Measurements from ENCODE around the gene C8G.

Gene C8G

DNA sequence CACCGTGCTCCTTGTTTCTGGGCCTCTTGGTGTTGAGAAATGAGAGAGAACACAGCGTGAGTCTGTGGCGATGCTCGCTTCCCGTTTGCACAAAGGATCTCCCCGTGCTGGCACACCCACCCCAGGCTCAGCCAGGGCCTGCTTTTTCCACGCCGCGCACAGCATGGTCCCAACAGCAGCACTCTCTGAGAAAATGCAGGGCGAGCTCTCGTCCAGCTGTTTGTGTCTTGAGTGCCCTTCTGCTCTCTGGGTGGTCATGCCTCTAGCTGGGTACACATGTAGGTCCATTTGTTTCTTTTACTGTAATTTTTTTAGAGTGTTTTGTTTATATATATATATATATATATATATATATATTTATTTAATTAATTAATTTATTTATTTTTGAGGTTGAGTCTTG lies 27.1 kb upstream of the C8G start:
- Histone ChIP-seq H3K27ac (no peak overlapping the region), H3K4me1 (ENCODE audit: low read depth, poor library complexity, severe bottlenecking) (no peaks in the 10 kb centered on the region), H2AFZ (ENCODE audit: low read depth) (no peak overlapping the region), H3K79me2 (ENCODE audit: insufficient read depth, low read depth) (no peaks in the 10 kb centered on the region), H3K9ac (no peak overlapping the region), H4K20me1 (ENCODE audit: insufficient read depth) (no peaks in the 10 kb centered on the region; the same call in 1 of the 2 replicates), H3K4me3 (IDR thresholded peaks at IDR 0.05; ENCODE audit: insufficient read depth, low read depth, low read length) (no peak overlapping the region), H3K36me3 (ENCODE audit: insufficient read depth) (peaks cover 14% of the 10 kb centered on the region; the same call in 1 of the 2 replicates), H3K4me2 (no peak overlapping the region), H3K27me3 (ENCODE audit: insufficient read depth, low read depth) (no peaks in the 10 kb centered on the region)
- TF ChIP-seq, protein P1, sequence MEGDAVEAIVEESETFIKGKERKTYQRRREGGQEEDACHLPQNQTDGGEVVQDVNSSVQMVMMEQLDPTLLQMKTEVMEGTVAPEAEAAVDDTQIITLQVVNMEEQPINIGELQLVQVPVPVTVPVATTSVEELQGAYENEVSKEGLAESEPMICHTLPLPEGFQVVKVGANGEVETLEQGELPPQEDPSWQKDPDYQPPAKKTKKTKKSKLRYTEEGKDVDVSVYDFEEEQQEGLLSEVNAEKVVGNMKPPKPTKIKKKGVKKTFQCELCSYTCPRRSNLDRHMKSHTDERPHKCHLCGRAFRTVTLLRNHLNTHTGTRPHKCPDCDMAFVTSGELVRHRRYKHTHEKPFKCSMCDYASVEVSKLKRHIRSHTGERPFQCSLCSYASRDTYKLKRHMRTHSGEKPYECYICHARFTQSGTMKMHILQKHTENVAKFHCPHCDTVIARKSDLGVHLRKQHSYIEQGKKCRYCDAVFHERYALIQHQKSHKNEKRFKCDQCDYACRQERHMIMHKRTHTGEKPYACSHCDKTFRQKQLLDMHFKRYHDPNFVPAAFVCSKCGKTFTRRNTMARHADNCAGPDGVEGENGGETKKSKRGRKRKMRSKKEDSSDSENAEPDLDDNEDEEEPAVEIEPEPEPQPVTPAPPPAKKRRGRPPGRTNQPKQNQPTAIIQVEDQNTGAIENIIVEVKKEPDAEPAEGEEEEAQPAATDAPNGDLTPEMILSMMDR (conservative IDR thresholded peaks at IDR 0.05; ENCODE audit: low read depth, low read length): no peak

DNA sequence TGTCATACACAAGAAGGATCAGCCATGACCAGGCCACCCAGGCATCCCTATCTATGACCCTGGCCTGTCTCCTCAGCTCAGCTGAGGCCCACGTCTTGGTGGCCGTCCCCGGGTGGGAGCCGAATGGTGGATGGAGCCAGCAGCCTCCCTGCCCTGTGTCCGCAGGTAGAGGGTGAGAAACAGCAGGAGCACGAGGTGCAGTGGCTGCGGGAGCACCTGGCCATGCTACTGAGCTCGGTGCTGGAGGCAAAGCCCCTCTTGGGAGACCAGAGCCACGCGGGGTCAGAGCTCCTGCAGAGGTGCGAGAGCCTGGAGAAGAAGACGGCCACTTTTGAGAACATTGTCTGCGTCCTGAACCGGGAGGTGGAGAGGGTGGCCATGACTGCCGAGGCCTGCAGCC lies 25.0 kb upstream of the C8G start:
- no peaks in the 10 kb centered on the region for H4K20me1 ChIP-seq (ENCODE audit: insufficient read depth)
- H3K36me3 ChIP-seq (ENCODE audit: insufficient read depth): peaks cover 14% of the 10 kb centered on the region; the same call in 1 of the 2 replicates
- no peak overlapping the region for H3K4me2 ChIP-seq
- H3K27me3 ChIP-seq (ENCODE audit: insufficient read depth, low read depth): no peaks in the 10 kb centered on the region
- no peak overlapping the region for H3K27ac ChIP-seq
- H3K4me1 ChIP-seq (ENCODE audit: low read depth, poor library complexity, severe bottlenecking): no peaks in the 10 kb centered on the region
- TF ChIP-seq, protein P1 (conservative IDR thresholded peaks at IDR 0.05; ENCODE audit: low read depth, low read length): no peak
- H2AFZ ChIP-seq (ENCODE audit: low read depth): no peak overlapping the region
- no peak overlapping the region for H3K9ac ChIP-seq
- no peaks in the 10 kb centered on the region for H3K79me2 ChIP-seq (ENCODE audit: insufficient read depth, low read depth)
- H3K4me3 ChIP-seq (IDR thresholded peaks at IDR 0.05; ENCODE audit: insufficient read depth, low read depth, low read length): no peak overlapping the region

DNA sequence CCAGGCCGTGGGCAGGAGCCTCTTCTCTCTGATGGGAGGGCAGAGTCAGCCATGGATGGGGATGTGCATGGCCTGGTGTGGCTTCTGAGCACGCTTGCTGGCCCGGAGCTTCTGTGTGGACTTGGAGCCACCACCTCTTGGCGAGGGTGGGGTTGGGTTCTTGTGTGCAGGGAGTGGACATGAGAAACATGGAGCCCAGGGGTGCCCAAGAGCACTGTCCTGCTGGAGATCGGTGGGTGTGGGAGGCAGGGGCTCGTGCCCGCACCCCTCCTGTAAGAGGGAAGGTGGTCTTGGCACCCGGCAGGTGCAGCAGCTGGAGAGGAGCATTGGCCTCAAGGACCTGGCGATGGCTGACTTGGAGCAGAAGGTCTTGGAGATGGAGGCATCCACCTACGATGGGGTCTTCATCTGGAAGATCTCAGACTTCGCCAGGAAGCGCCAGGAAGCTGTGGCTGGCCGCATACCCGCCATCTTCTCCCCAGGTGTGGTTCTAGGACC lies 24.3 kb upstream of the C8G start:
- TF ChIP-seq, protein P1 (conservative IDR thresholded peaks at IDR 0.05; ENCODE audit: low read depth, low read length): no peak
- Histone ChIP-seq H3K4me3 (IDR thresholded peaks at IDR 0.05; ENCODE audit: insufficient read depth, low read depth, low read length) (no peak overlapping the region), H3K36me3 (ENCODE audit: insufficient read depth) (peaks cover 14% of the 10 kb centered on the region; the same call in 1 of the 2 replicates), H3K4me2 (no peak overlapping the region), H3K4me1 (ENCODE audit: low read depth, poor library complexity, severe bottlenecking) (no peaks in the 10 kb centered on the region), H4K20me1 (ENCODE audit: insufficient read depth) (no peaks in the 10 kb centered on the region), H2AFZ (ENCODE audit: low read depth) (no peak overlapping the region), H3K79me2 (ENCODE audit: insufficient read depth, low read depth) (no peaks in the 10 kb centered on the region), H3K27ac (no peak overlapping the region), H3K9ac (no peak overlapping the region), H3K27me3 (ENCODE audit: insufficient read depth, low read depth) (no peaks in the 10 kb centered on the region)

- H3K27me3 ChIP-seq (ENCODE audit: insufficient read depth, low read depth): no peaks in the 10 kb centered on the region
- no peak overlapping the region for H2AFZ ChIP-seq (ENCODE audit: low read depth)
- H3K36me3 ChIP-seq (ENCODE audit: insufficient read depth): peaks cover 14% of the 10 kb centered on the region; the same call in 1 of the 2 replicates
- no peaks in the 10 kb centered on the region for H4K20me1 ChIP-seq (ENCODE audit: insufficient read depth)
- H3K4me3 ChIP-seq (IDR thresholded peaks at IDR 0.05; ENCODE audit: insufficient read depth, low read depth, low read length): no peak overlapping the region
- TF ChIP-seq, protein P1 (conservative IDR thresholded peaks at IDR 0.05; ENCODE audit: low read depth, low read length): no peak
- no peak overlapping the region for H3K27ac ChIP-seq
- no peak overlapping the region for H3K9ac ChIP-seq
- no peak overlapping the region for H3K4me2 ChIP-seq
- no peaks in the 10 kb centered on the region for H3K79me2 ChIP-seq (ENCODE audit: insufficient read depth, low read depth)
- H3K4me1 ChIP-seq (ENCODE audit: low read depth, poor library complexity, severe bottlenecking): no peaks in the 10 kb centered on the region
Measured at GRCh38 chr9:136921307-136921706, 23.7 kb upstream of the C8G start.
